ENCODE results near the gene KRTAP20-4. TPM values are rescaled to one million over a fixed set of nuclear protein-coding genes. Genes with fewer than 3 reads are reported as not detected.

The KRTAP20-4 gene
- total and polyA plus RNA-seq, 3 experiments from 2014 or later, result not detected

Other genes starting within 250 kb of the KRTAP20-4 start
- not detected for gene KRTAP13-2, start 248.4 kb upstream of the KRTAP20-4 start, total RNA-seq
- gene KRTAP13-2, start 248.4 kb upstream of the KRTAP20-4 start, polyA plus RNA-seq, result not detected
- gene KRTAP13-1, start 224.6 kb upstream of the KRTAP20-4 start, total RNA-seq, result not detected
- gene KRTAP13-1, start 224.6 kb upstream of the KRTAP20-4 start, polyA plus RNA-seq, result not detected
- gene KRTAP13-3, start 194.7 kb upstream of the KRTAP20-4 start, total RNA-seq, result not detected
- not detected for gene KRTAP13-3, start 194.7 kb upstream of the KRTAP20-4 start, polyA plus RNA-seq
- not detected for gene KRTAP13-4, start 190.4 kb upstream of the KRTAP20-4 start, total RNA-seq
- not detected for gene KRTAP13-4, start 190.4 kb upstream of the KRTAP20-4 start, polyA plus RNA-seq
- gene KRTAP15-1, start 180.4 kb upstream of the KRTAP20-4 start, total RNA-seq, result not detected
- gene KRTAP15-1, start 180.4 kb upstream of the KRTAP20-4 start, polyA plus RNA-seq, result not detected
- not detected for gene KRTAP19-1, start 140.3 kb upstream of the KRTAP20-4 start, total RNA-seq
- not detected for gene KRTAP19-1, start 140.3 kb upstream of the KRTAP20-4 start, polyA plus RNA-seq
- not detected for gene KRTAP19-2, start 133.2 kb upstream of the KRTAP20-4 start, total RNA-seq
- gene KRTAP19-2, start 133.2 kb upstream of the KRTAP20-4 start, polyA plus RNA-seq, result not detected
- gene KRTAP19-3, start 128.6 kb upstream of the KRTAP20-4 start, total RNA-seq, result not detected
- not detected for gene KRTAP19-3, start 128.6 kb upstream of the KRTAP20-4 start, polyA plus RNA-seq
- not detected for gene KRTAP19-4, start 123.5 kb upstream of the KRTAP20-4 start, total RNA-seq
- not detected for gene KRTAP19-4, start 123.5 kb upstream of the KRTAP20-4 start, polyA plus RNA-seq
- gene KRTAP19-5, start 118.5 kb upstream of the KRTAP20-4 start, total RNA-seq, result not detected
- not detected for gene KRTAP19-5, start 118.5 kb upstream of the KRTAP20-4 start, polyA plus RNA-seq
- gene KRTAP19-6, start 78.8 kb upstream of the KRTAP20-4 start, total RNA-seq, result not detected
- gene KRTAP19-6, start 78.8 kb upstream of the KRTAP20-4 start, polyA plus RNA-seq, result not detected
- gene KRTAP19-7, start 59.3 kb upstream of the KRTAP20-4 start, total RNA-seq, result not detected
- gene KRTAP19-7, start 59.3 kb upstream of the KRTAP20-4 start, polyA plus RNA-seq, result not detected
- not detected for gene KRTAP22-2, start 30.2 kb upstream of the KRTAP20-4 start, total RNA-seq
- gene KRTAP22-2, start 30.2 kb upstream of the KRTAP20-4 start, polyA plus RNA-seq, result not detected
- gene KRTAP6-3, start 28.2 kb upstream of the KRTAP20-4 start, total RNA-seq, result not detected
- gene KRTAP6-3, start 28.2 kb upstream of the KRTAP20-4 start, polyA plus RNA-seq, result not detected
- gene KRTAP6-2, start 21.7 kb upstream of the KRTAP20-4 start, total RNA-seq, result not detected
- not detected for gene KRTAP6-2, start 21.7 kb upstream of the KRTAP20-4 start, polyA plus RNA-seq
- not detected for gene KRTAP22-1, start 19.5 kb upstream of the KRTAP20-4 start, total RNA-seq
- not detected for gene KRTAP22-1, start 19.5 kb upstream of the KRTAP20-4 start, polyA plus RNA-seq
- gene KRTAP6-1, start 6.7 kb upstream of the KRTAP20-4 start, total RNA-seq, result not detected
- not detected for gene KRTAP6-1, start 6.7 kb upstream of the KRTAP20-4 start, polyA plus RNA-seq
- gene KRTAP20-1, start 4.2 kb upstream of the KRTAP20-4 start, total RNA-seq, result not detected
- gene KRTAP20-1, start 4.2 kb upstream of the KRTAP20-4 start, polyA plus RNA-seq, result not detected
- gene KRTAP20-2, start 14.6 kb downstream of the KRTAP20-4 start, total RNA-seq, result not detected
- gene KRTAP20-2, start 14.6 kb downstream of the KRTAP20-4 start, polyA plus RNA-seq, result not detected
- gene KRTAP20-3, start 22.2 kb downstream of the KRTAP20-4 start, total RNA-seq, result not detected
- not detected for gene KRTAP20-3, start 22.2 kb downstream of the KRTAP20-4 start, polyA plus RNA-seq
- not detected for gene KRTAP21-3, start 98.2 kb downstream of the KRTAP20-4 start, total RNA-seq
- gene KRTAP21-3, start 98.2 kb downstream of the KRTAP20-4 start, polyA plus RNA-seq, result not detected
- gene KRTAP21-2, start 126.6 kb downstream of the KRTAP20-4 start, total RNA-seq, result not detected
- not detected for gene KRTAP21-2, start 126.6 kb downstream of the KRTAP20-4 start, polyA plus RNA-seq
- gene KRTAP21-1, start 134.8 kb downstream of the KRTAP20-4 start, total RNA-seq, result not detected
- gene KRTAP21-1, start 134.8 kb downstream of the KRTAP20-4 start, polyA plus RNA-seq, result not detected
- gene KRTAP8-1, start 192.6 kb downstream of the KRTAP20-4 start, total RNA-seq, result not detected
- gene KRTAP8-1, start 192.6 kb downstream of the KRTAP20-4 start, polyA plus RNA-seq, result not detected
- not detected for gene KRTAP7-1, start 209.1 kb downstream of the KRTAP20-4 start, total RNA-seq
- gene KRTAP7-1, start 209.1 kb downstream of the KRTAP20-4 start, polyA plus RNA-seq, result not detected

Data from CD8-positive, alpha-beta memory T cell (primary cell).